Neutrophil (primary cell): Measurements from ENCODE around the gene ABHD2.
A peak's percentile ranks its signal among the peaks of the same experiment; 100 is the strongest.

Experiments used
- H3K27ac ChIP-seq: fragments of 200-600 bp; sonication (generic); 2 replicates; pipeline ENCODE4 v1.5.1; 2016; ENCODE audit warnings: mild to moderate bottlenecking, moderate library complexity
- H3K27me3 ChIP-seq: fragments of 200-600 bp; sonication (generic); 2 replicates; pipeline ENCODE4 v1.6.0; 2016; ENCODE audit warnings: mild to moderate bottlenecking
- H3K36me3 ChIP-seq: fragments of 200-600 bp; sonication (generic); 2 replicates; pipeline ENCODE4 v1.5.1; 2017
- H3K4me1 ChIP-seq, 2 experiments: fragments of 200-600 bp in 1 of 2; sonication (generic) in 1 of 2; 1 replicate in 1 of 2; 2 replicates in 1 of 2; pipeline versions ENCODE4 v1.5.1 to v1.6.1; 2013 to 2016; ENCODE audit warnings: low read depth in 1 of 2, low read length in 1 of 2, mild to moderate bottlenecking in 1 of 2, moderate library complexity in 1 of 2; ENCODE audit not compliant: control insufficient read depth in 1 of 2, insufficient read depth in 1 of 2
- H3K4me3 ChIP-seq, 2 experiments: fragments of 200-600 bp in 1 of 2; sonication (generic) in 1 of 2; 1 replicate in 1 of 2; 2 replicates in 1 of 2; pipeline ENCODE4 v1.5.1; 2013 to 2016; ENCODE audit warnings: low read depth in 1 of 2, low read length in 1 of 2, mild to moderate bottlenecking in 1 of 2, moderate library complexity in 1 of 2
- H3K9me3 ChIP-seq: fragments of 200-600 bp; sonication (generic); 2 replicates; pipeline ENCODE4 v1.5.1; 2016
- TF ChIP-seq, protein P1 (sequence below): fragments of 200-600 bp; sonication (generic); IDR thresholded peaks from 2 replicates; pipeline ENCODE4 v1.5.1; 2016; ENCODE audit warnings: antibody characterized with exemption

The ABHD2 gene

GRCh38 chr15:89104172-89104564 lies 15.9 kb downstream of the ABHD2 start:
- H3K4me1 ChIP-seq = peaks cover 27 to 53% of the 10 kb centered on the region in 2 experiments
- peaks cover 49% of the 10 kb centered on the region for H3K36me3 ChIP-seq
- TF ChIP-seq, protein P1, sequence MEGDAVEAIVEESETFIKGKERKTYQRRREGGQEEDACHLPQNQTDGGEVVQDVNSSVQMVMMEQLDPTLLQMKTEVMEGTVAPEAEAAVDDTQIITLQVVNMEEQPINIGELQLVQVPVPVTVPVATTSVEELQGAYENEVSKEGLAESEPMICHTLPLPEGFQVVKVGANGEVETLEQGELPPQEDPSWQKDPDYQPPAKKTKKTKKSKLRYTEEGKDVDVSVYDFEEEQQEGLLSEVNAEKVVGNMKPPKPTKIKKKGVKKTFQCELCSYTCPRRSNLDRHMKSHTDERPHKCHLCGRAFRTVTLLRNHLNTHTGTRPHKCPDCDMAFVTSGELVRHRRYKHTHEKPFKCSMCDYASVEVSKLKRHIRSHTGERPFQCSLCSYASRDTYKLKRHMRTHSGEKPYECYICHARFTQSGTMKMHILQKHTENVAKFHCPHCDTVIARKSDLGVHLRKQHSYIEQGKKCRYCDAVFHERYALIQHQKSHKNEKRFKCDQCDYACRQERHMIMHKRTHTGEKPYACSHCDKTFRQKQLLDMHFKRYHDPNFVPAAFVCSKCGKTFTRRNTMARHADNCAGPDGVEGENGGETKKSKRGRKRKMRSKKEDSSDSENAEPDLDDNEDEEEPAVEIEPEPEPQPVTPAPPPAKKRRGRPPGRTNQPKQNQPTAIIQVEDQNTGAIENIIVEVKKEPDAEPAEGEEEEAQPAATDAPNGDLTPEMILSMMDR = no peak
- no peak overlapping the region for H3K4me3 ChIP-seq
- H3K9me3 ChIP-seq = no peaks in the 10 kb centered on the region
- H3K27me3 ChIP-seq = no peaks in the 10 kb centered on the region
- peak overlapping the region; percentile 61 for H3K27ac ChIP-seq

DNA sequence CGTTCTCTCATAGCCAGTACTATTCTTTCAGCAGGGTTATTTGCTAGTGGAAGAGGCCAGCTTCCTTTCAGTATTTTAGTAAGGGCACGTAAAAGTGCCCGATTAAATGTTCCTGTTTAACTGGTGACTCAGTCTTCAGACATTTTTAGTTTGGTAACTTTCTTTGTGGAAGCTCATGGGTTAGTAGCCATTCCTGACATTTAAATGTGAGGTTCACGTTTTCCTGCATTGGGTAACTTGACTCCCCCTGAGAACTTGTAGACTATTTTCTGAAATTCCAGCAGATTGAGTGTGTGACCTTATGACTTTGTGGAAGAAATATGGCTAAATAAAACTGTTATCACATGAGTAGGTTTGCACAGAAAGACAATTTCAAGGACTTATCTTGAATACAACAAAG lies 16.9 kb downstream of the ABHD2 start:
- H3K4me3 ChIP-seq = no peak overlapping the region
- H3K9me3 ChIP-seq = no peaks in the 10 kb centered on the region
- H3K4me1 ChIP-seq = peaks cover 34 to 62% of the 10 kb centered on the region in 2 experiments
- peak overlapping the region; percentile 61 for H3K27ac ChIP-seq
- H3K36me3 ChIP-seq = peaks cover 42% of the 10 kb centered on the region
- TF ChIP-seq, protein P1 = no peak
- H3K27me3 ChIP-seq = no peaks in the 10 kb centered on the region

- Histone ChIP-seq H3K4me3 (no peak overlapping the region), H3K9me3 (no peaks in the 10 kb centered on the region), H3K36me3 (peaks cover 39% of the 10 kb centered on the region), H3K4me1 (peaks cover 34 to 53% of the 10 kb centered on the region in 2 experiments), H3K27ac (peak overlapping the region; percentile 63), H3K27me3 (no peaks in the 10 kb centered on the region)
- TF ChIP-seq, protein P1 = no peak
Observed at GRCh38 chr15:89106200-89106599, 17.9 kb downstream of the ABHD2 start.

DNA sequence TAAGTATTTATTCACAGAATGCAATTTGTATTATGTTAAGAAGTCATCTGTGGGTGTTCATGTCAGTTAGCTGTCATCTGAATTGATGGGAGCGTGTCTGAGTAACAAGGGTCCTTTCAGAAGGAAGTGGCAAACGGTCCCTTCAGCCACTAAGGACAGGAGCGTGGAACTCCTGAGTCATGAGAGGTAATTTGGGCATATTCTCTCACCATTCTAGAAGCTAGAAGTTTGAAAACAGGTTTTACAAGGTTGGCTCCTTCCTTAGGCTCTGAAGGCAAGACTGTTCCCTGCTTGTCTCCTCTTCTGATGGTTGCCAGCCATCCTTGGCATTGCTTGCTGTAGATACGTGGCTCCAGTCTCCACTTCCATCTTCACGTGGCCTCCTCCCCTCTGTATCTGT lies 19.7 kb downstream of the ABHD2 start:
- Histone ChIP-seq H3K4me1 (peaks cover 22 to 35% of the 10 kb centered on the region in 2 experiments), H3K36me3 (peaks cover 39% of the 10 kb centered on the region), H3K4me3 (no peak overlapping the region), H3K27ac (peak overlapping the region; percentile 63), H3K9me3 (no peaks in the 10 kb centered on the region), H3K27me3 (no peaks in the 10 kb centered on the region)
- TF ChIP-seq, protein P1 = no peak

- H3K36me3 ChIP-seq = peaks cover 37% of the 10 kb centered on the region
- TF ChIP-seq, protein P1 = no peak
- peaks cover 22 to 29% of the 10 kb centered on the region in 2 experiments for H3K4me1 ChIP-seq
- peak overlapping the region; percentile 63 for H3K27ac ChIP-seq
- no peaks in the 10 kb centered on the region for H3K9me3 ChIP-seq
- no peak overlapping the region for H3K4me3 ChIP-seq
- H3K27me3 ChIP-seq = no peaks in the 10 kb centered on the region
Observed at GRCh38 chr15:89108835-89109234, 20.6 kb downstream of the ABHD2 start.

DNA sequence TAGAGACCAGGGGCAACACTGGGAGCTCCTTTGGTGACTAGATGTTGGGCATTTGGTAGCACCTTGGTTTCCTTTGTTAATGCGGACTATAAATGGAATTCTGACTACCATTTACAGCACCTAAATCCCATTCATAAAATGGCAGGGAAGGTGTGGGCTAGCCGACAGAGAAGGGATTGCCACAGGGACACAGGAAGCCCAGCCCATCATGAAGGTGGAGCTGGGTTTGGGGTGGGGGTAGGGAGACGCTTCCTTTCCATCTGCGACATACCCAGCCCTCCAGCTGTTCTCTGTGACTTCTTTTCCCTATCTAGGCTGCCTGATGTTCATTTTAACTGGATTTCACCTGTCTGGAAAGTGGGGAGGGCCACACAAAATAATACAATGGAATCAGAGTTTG lies 21.0 kb downstream of the ABHD2 start:
- Histone ChIP-seq H3K27ac (peak overlapping the region; percentile 63), H3K4me1 (peaks cover 22 to 26% of the 10 kb centered on the region in 2 experiments), H3K4me3 (no peak overlapping the region), H3K27me3 (no peaks in the 10 kb centered on the region), H3K9me3 (no peaks in the 10 kb centered on the region), H3K36me3 (peaks cover 37% of the 10 kb centered on the region)
- TF ChIP-seq, protein P1 = no peak
